NCI-H1694 (cell line): Measurements from ENCODE around the gene RAG1.

ENCODE experiments used
- DNase-seq: peaks from one replicate; lab custom pipeline; 2025; lab: John Stamatoyannopoulos, UW

Gene RAG1

GRCh38 chr11:36628141-36628540 lies 60.3 kb downstream of the RAG1 start:
- no peak for DNase-seq

GRCh38 chr11:36628765-36629244 lies 61.0 kb downstream of the RAG1 start:
- DNase-seq = no peak
